ENCODE results near the gene CCDC136.

Gene CCDC136

DNA sequence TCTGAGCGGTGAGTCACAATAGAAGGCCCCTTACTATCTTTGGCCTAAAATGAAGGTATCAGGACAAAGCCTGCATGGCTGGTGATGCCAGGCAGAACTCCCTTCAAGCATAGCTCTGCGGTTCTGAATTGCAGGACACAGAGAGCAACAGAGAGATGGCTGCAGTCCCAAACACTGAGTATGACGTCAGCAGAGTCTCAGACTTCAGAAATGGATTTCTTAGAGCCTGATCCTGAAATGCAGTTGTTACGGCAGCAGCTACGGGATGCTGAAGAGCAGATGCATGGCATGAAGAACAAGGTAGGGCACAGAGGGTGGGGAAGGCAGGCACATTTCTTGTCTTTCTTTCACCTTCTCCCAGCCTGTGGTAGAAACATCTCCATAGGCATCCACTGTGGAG lies 13.5 kb downstream of the CCDC136 start:
- DNase-seq: no peak

DNA sequence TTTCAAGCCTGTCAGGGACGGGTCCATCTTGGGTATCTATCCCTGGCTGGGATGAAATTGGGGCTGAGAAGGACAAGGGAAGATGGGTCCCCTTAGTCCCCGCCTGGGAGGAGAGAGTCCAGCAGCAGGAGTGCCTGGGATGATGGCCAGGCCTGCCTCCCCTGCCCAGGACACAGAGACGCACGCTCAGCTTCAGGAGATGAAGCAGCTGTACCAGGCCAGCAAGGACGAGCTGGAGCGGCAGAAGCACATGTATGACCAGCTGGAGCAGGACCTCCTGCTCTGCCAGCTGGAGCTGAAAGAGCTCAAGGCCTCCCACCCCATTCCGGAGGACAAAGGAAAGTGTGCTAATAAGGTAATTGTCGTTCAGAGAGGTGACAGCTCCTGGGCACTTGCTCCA lies 15.4 kb downstream of the CCDC136 start:
- DNase-seq: no peak

DNA sequence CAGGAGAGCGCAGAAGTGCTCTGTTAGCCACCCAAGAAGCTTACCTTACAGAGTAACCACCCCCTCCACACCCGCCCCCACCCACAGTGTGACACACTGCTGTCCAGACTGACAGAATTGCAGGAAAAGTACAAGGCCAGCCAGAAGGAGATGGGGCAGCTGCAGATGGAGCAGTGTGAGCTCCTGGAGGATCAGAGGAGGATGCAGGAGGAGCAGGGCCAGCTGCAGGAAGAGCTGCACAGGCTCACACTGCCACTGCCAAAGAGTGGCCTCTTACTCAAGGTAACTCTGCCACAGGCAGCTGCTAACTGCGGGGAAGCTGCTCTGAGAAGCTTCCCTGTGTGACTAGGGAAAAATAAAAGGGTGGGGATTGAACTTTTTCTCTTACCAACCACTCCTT lies 17.6 kb downstream of the CCDC136 start:
- no peak for DNase-seq

DNA sequence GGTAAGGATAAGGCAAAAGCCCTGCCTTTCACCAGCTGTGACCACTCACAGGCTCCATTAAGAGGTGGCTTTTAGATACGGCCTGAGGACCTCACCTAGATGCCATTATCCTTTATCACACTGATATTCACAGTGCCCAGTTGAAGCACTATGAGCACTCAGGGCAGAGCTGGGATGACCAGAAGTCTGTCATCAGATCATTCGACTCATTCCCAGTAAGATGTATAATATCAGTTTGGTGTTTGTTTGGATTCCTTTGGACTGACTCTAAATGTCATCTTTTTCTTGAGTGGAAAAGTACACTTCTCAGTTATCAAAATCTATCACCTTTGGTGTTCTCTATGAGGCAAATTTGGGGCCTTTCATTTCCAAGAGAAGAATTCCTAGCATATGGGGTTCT lies 18.7 kb downstream of the CCDC136 start:
- no peak for DNase-seq

DNA sequence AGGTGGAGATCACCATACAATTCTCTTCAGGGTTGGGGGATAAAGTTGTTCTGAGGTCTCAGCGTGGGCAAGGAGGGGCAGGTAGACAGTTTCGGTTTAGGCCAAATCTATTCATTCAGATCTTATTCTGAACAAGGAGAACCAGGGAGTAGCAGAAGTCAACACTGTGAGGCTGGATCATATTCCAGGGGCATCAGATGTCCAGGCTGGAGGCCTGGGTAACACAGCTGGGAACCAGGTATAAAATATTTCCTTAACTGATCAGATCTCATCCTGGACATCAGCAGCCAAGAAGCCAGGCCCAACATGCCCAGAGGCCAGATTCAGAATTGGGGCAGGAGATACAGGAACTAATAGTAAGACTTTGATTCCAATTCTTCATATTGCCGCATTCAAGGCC lies 19.2 kb downstream of the CCDC136 start:
- no peak for DNase-seq

DNA sequence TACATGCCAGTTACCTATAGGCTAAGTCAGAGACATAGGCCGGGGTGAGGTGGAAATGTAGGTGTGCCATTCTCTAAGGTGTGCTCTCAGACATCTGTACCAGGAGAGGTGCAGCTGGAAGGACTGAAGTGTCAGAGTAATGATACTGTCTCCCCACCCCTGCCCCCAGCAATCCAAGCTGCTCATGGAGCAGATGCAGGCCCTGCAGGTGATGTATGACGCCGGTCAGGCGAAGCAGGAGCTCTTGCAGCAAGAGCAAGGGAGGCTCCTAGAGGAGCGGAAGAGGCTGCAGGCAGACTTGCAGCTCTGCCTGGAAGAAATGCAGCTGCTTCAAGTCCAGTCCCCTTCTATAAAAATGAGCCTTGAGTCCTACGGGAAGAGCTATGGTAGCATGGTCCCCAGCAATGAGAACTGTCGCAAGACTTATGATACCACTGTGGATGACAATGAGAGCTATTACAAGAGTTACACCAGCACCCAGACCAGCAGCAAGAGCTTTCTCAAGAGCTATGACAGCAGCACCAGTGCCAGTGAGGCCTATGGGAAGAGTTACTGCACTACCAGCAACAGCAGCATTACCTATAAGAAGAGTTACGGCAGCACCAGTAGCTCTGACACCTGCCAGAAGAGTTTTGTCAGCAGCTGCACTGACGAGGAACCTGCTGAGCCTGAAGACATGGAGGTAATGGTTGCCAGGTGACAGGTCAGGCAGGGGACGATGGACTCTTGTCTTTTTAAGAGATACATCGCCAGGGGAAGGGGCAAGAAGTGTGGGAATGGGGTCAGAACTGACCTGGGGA lies 20.1 kb downstream of the CCDC136 start:
- no peak for DNase-seq

DNA sequence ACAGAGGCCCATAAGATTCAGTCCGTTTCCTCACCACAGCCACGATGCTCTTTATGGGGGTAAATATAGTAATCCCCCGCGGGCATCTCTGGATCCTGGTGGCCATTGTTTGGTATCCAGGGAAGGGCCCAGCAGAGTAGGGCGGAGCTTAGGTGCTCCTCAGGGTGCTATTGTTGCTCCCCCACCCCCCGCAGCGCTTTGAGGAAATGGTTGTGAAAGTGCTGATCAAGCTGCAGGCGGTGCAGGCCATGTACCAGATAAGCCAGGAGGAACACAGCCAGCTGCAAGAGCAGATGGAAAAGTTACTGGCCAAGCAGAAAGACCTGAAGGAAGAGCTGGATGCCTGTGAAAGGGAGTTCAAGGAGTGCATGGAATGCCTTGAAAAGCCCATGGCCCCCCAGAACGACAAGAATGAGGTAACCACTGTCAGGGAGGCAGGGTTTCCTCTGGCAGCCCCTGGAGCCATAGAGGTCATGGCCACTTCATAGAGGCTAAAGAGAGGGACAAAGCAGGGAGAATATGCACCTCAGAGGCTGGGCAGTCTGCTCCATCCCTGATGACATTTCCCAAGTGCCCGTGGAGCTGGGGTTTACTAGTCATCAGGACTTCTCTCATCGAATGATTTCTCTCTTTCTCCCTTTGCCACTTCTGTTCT lies 20.9 kb downstream of the CCDC136 start:
- DNase-seq: peak in 1 of 14 donors; percentile 34

DNA sequence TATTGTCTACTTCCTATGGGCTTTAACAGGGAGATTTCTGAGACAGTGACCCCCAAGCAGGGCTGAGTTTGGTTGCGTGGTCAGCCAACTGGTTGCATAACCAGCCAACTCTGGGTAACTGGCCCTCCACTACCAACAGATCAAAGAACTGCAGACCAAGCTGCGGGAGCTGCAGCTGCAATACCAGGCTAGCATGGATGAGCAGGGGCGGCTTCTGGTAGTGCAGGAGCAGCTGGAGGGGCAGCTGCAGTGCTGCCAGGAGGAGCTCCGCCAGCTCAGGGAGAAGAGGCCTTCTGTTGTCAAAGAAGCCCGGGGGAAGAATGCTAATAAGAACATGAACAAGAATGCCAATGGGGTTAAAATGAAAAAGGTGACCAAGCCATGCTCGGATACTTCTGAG lies 22.7 kb downstream of the CCDC136 start:
- peak in 7 of 14 donors; percentile 18 to 54 (median 32) for DNase-seq

DNA sequence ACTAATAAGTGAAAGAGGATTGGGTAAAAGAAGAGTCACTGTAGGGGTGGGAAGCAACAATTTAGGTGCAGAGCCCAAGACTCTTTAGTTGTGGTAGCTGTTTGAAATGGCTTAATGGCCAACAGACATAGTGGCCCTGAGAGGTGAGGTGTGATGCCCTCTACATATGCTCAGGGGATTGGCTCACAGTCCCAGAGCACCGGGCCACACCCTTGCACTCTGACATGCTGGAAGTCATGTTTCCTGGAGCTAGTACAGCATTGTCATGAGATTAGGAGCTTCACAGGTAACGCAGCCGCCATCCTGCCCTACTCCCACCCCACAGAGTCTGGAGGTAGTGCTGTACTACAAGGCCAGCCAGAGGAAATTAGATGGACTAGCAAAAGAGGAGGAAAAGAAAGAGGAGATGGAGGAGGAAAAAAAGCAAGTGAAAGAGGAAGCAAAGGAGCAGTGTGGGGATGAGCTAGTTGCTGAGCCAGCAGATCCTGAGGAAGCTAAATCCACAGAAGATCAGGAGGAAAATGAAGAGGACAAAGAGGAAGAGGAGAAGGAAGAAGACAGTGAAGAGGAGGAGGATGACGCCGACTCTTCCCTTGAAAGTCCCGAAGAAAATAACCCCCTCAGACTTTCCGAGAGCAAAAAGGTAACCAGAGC lies 23.6 kb downstream of the CCDC136 start:
- DNase-seq: no peak

DNA sequence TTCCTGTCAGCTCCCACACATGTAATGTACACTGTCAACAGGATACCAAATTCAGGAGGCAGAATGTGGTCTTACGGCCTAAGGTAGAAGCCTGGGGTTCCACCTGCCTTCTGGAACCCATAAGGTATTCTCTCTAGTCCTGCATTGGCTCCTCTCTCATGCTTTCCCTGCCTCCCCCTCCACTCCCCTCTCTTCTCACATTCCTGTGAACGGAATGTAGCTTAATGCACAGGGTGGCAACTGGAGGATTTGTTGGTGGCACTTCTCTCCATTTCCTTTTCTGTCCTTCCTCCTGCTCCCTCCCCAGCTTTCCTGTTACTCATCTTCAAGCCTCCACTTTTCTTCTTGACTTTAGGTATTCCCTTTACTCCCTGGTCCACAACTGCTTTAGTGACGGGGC lies 26.9 kb downstream of the CCDC136 start:
- DNase-seq: no peak

DNA sequence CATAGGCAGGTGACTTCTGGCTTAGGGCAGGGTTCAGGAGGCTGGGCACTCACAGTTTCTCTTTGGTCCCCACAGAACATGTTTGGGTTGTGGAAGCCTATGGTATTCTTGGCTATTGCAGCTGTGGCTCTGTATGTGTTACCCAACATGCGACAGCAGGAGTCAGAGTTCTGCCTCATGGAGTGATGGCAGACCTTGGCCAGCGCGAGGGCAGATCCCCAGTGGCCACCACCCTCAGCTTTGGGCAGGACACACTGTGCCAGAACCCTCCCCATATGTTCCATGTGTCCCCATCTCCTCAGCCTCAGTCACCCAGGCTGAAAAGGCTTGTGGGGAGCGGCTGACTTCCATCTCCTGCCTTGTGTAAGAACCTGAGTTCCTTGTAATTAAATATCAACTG lies 30.0 kb downstream of the CCDC136 start:
- no peak for DNase-seq

DNA sequence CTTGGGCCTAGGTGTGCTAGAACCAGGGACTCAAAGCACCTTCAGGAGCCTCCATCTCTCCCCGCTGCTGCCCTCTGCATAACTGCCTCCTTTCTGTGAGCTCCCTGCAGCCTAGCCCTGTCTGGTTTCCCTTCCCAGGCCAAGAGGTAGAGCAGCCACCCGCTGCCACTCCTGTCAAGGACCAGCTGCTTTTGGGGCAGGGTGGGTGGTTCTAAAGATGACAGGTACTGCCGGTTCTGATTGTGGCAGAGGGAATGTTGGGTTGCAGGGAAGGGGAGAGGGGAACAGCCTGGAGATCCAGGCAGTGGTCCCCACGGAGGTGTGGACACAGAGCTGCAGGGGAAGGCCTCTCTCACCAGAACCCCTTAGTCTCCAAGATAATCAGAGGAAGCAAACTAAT lies 34.7 kb downstream of the CCDC136 start:
- no peak for DNase-seq

DNA sequence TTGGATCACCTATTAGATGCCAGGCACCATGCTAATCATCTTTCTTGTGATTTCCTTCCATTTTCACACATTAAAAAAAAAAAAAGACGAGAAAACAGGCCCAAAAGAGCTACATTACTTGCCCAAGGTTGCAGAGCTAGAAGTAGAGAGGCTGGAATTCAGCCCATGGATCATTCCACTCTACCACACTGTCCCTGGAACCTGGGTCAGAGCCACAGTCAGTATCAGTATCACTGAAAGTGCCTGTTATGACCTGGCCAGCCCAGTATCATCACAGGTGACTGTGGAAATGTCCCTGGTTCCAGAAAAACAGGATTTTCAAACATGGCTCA lies 35.1 kb downstream of the CCDC136 start:
- no peak for DNase-seq

DNA sequence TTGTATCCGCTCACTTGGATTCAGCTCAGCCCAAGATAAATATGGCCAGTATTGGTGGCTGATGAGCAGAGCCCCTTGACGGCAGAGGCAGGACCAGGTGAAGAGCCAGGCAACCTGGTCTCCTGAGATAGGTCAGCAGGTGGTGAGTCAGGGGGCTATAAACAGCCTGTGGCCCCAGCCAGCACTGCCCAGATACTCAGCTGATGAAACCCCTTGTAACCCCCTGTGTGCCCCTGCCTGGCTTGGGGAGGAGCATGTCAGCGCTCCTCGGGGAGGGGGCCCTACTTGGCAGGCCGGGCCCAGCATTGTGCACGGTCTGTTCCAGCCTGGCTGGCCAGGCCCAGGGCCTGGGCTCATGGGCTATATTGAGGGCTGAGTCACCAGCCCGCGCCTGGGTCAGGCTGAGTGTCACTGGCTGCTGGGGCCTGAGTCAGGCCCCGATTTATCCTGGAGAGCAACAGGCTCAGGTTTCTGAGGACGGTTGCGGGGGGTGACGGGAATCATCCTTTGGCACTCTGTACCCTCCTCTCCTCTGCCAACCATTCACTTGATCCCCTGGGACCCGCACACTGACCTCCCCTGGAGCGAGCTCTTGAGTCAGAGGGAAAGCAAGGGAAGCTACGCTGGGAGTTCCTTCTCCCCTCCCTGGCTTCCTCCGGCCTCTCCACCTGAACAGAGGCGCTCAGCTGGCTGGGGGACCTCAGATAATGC lies 35.6 kb downstream of the CCDC136 start:
- peak in 4 of 14 donors; percentile 21 to 83 (median 27) for DNase-seq

DNA sequence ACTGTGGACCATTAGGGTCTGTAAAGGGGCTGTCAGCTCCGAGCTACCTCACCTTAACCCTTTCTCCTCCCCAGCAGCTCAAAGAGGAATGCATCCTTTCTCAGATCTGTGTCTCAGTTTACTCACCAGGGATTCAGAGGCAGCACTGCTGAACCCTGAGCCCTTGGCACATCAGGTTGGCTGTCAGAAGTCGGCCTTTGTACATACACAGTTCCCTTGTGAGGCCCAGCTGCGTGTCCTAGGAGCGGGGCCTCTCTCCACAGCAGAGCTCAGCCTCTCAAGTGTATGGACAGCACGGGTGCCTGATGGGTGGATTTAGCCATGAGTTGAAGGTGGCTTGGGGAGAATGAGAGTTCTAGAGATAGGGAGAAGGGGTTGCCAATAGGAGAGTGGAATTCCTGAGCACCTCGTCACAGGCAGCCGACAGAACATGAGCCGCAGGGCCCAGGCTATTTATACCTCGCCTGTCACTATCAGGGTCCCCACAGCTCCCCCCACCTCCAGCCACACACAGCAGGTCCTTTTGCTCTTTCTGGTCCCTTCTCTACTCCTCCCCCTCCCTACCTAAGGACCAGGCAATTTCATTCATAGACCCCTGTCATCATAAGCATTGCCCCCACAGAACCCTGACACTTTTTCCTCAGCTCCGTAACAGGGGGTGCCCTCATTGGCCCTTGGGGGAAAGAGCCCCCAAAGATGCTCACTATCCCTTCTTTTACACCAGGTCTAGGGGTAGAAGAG lies 36.4 kb downstream of the CCDC136 start:
- DNase-seq: no peak

DNA sequence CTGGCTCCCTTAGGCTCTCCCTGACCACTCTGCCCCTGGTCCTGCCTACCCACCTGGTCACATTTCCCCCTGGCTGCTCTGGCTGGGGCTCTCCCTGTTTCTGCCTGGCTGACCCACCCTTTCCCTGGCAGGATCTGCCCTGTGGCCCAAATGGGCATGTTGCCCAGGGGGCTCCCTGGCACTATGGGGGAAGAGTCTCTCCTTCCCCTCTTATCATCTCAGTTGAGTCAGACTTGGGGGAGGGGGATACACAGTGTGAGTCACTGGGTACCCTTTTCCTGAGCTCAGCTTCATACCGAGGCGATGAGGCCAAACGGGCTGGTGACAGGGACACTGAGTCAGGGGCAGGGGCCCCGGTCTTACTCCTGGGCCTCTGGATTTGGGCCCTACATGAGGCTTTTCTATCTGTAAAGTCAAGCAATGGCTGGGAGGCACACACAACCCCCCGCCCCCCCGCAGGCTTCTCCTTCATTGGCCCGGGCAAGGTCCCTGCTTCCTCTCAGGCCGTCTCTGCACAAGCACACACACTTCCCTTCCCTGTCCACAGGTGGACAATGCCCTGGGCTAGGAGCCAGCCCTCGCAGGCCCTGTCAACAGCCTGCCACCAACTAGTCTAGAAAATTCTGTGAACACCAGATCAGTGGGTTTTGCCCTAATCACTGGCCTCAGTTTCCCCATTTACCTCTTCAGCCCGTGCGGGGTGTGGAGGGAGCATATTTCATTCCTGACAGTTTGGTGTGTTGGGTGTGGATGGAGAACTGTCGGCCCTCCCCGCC lies 37.8 kb downstream of the CCDC136 start:
- DNase-seq: peak in 1 of 14 donors; percentile 50

DNA sequence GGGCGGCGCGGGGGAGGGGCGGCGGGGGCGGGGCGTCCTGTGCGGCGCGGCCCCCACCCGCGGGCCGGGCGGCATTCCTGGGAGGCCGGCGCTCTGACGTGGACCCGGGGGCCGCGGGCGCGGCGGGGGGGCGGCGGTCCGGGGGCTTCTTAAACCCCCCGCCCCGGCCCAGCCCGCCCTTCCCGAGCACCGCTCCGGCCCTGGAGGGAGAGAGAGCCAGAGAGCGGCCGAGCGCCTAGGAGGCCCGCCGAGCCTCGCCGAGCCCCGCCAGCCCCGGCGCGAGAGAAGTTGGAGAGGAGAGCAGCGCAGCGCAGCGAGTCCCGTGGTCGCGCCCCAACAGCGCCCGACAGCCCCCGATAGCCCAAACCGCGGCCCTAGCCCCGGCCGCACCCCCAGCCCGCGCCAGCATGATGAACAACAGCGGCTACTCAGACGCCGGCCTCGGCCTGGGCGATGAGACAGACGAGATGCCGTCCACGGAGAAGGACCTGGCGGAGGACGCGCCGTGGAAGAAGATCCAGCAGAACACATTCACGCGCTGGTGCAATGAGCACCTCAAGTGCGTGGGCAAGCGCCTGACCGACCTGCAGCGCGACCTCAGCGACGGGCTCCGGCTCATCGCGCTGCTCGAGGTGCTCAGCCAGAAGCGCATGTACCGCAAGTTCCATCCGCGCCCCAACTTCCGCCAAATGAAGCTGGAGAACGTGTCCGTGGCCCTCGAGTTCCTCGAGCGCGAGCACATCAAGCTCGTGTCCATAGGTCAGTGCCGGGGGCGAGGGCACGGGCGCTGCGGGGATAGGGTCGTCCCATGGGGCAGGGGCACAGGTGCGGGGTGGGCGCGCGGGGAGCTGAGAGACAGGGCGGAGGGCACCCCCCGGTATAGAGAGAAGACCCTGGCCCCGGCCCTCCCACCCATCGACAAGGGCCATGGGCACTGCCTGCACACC lies 38.7 kb downstream of the CCDC136 start, which contains the start of gene FLNC:
FLNC (plus strand) TSS at position 176 of the 947 bp plus-strand sequence; CDS start at position 408, 232 bp downstream.
- DNase-seq: peak in 4 of 14 donors; percentile 10 to 47 (median 42)

DNA sequence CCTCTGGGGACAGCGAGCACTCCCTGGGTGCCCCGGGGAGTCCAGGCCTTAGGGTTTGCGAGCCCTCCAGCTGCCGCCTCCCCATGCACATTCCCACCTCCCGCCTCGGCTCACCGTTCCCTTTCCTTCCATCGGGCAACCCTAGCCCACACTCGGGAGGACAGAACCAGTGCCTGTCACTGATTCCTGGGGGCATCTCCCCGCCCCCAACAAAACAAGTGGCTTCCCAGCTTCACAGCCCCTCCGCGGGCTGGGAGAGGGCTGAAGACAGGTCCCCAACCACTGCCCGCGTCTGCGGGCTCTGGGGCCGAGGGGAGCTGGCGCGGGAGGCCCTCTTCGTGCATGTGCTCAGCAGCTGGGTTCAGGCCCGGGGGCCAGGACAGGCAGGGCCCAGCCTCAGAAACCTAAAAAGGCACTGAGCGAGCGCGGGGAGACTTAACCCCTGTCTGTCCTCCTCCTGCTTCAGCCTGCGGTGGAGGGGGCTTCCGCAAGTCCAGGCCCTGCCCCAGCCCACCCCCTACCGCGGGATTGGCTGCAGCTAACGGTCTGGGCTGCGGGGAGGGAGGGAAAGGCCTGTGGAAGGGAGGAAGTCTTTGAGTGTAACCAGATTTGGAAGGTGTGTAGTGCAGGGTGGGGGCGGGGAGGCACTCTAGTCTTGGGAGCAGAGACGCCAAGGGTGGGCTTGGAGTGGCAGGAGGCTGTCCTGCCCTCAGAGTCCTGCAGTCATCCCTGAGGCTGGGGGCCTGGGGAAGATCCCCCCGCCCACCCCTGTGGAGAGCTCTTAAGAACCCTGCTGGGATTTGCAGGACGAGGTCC lies 39.6 kb downstream of the CCDC136 start:
- DNase-seq: peak in 3 of 14 donors; percentile 31 to 56 (median 53)
